CD14-positive monocyte (primary cell): ENCODE measurements around the gene NUMBL. TPM values are rescaled to one million over a fixed set of nuclear protein-coding genes. Genes with fewer than 3 reads are reported as not detected.

Experiments
- DNase-seq, 3 donors: peaks; one replicate each; pipeline ENCODE4 v3.0.0-alpha.2; 2011 to 2022
- H2AFZ ChIP-seq: 2 replicates; pipeline ENCODE4 v1.6.0; 2012; ENCODE audit warnings: mild to moderate bottlenecking, low read depth, low read length, inconsistent platforms; ENCODE audit not compliant: insufficient read depth, poor library complexity, severe bottlenecking
- H3K27ac ChIP-seq, 2 donors: 1 replicate in 1 of 2; 2 replicates in 1 of 2; pipeline ENCODE4 v1.5.1; 2012 to 2013; ENCODE audit warnings: low read length in 2 of 2, control low read depth in 1 of 2, inconsistent platforms in 1 of 2, low read depth in 1 of 2, mild to moderate bottlenecking in 1 of 2
- H3K27me3 ChIP-seq, 2 donors: one replicate each; pipeline versions ENCODE4 v1.6.0 to v1.6.1; 2011 to 2013; ENCODE audit warnings: low read length in 2 of 2; ENCODE audit not compliant: control insufficient read depth in 2 of 2, insufficient read depth in 2 of 2
- H3K36me3 ChIP-seq, 2 donors: replicated peaks in 1 of 2; 1 replicate in 1 of 2; 2 replicates in 1 of 2; pipeline versions ENCODE4 v1.5.1 to v1.6.1; 2012 to 2013; ENCODE audit warnings: low read length in 2 of 2, control low read depth in 1 of 2, inconsistent platforms in 1 of 2, mild to moderate bottlenecking in 1 of 2; ENCODE audit not compliant: insufficient read depth in 2 of 2, control insufficient read depth in 1 of 2
- H3K4me1 ChIP-seq, 2 donors: 1 replicate in 1 of 2; 2 replicates in 1 of 2; pipeline versions ENCODE4 v1.5.1 to v1.6.1; 2012 to 2013; ENCODE audit warnings: low read length in 2 of 2, control low read depth in 1 of 2, inconsistent platforms in 1 of 2, mild to moderate bottlenecking in 1 of 2, moderate library complexity in 1 of 2; ENCODE audit not compliant: insufficient read depth in 2 of 2, control insufficient read depth in 1 of 2
- H3K4me2 ChIP-seq: replicated peaks from 2 replicates; pipeline ENCODE3; 2012; ENCODE audit warnings: low read length, moderate library complexity, mild to moderate bottlenecking; ENCODE audit not compliant: poor library complexity, severe bottlenecking; ENCODE audit errors: extremely low read depth
- H3K4me3 ChIP-seq, 3 experiments: fragments of 200-600 bp in 1 of 3; sonication (generic) in 1 of 3; replicated peaks in 1 of 3; 1 replicate in 2 of 3; 2 replicates in 1 of 3; pipeline ENCODE4 v1.5.1; 2011 to 2013; ENCODE audit warnings: low read length in 3 of 3, mild to moderate bottlenecking in 3 of 3, control low read depth in 2 of 3, low read depth in 2 of 3, inconsistent platforms in 1 of 3, moderate library complexity in 1 of 3
- H3K79me2 ChIP-seq: 2 replicates; pipeline ENCODE4 v1.6.0; 2012; ENCODE audit warnings: mild to moderate bottlenecking, control low read depth, inconsistent platforms, low read length, moderate library complexity; ENCODE audit not compliant: insufficient read depth
- H3K9ac ChIP-seq: 2 replicates; pipeline ENCODE4 v1.6.0; 2017; ENCODE audit warnings: low read length, mild to moderate bottlenecking; ENCODE audit not compliant: insufficient read depth, poor library complexity, severe bottlenecking
- H3K9me3 ChIP-seq, 2 donors: replicated peaks in 1 of 2; 1 replicate in 1 of 2; 2 replicates in 1 of 2; pipeline versions ENCODE4 v1.5.1 to v1.6.1; 2012 to 2013; ENCODE audit warnings: low read length in 2 of 2, control low read depth in 1 of 2; ENCODE audit not compliant: control insufficient read depth in 1 of 2, insufficient read depth in 1 of 2
- H4K20me1 ChIP-seq: 2 replicates; pipeline ENCODE4 v1.6.0; 2012; ENCODE audit warnings: mild to moderate bottlenecking, low read length, control low read depth, moderate library complexity; ENCODE audit not compliant: insufficient read depth
- H3K27ac Mint-ChIP-seq, 7 donors: one replicate each; pipeline ENCODE4 v1.8.0; 2020; ENCODE audit warnings: mild to moderate bottlenecking in 7 of 7, mixed read lengths in 7 of 7, moderate library complexity in 6 of 7, inconsistent platforms in 2 of 7
- H3K27me3 Mint-ChIP-seq, 3 donors: one replicate each; pipeline ENCODE4 v1.8.0; 2021 to 2022; ENCODE audit warnings: low read depth in 3 of 3, mild to moderate bottlenecking in 3 of 3, mixed read lengths in 3 of 3, moderate library complexity in 3 of 3, inconsistent platforms in 1 of 3
- H3K36me3 Mint-ChIP-seq, 2 donors: one replicate each; pipeline ENCODE4 v1.8.0; 2020; ENCODE audit warnings: mixed read lengths in 2 of 2, inconsistent platforms in 1 of 2, mild to moderate bottlenecking in 1 of 2
- H3K4me1 Mint-ChIP-seq: one replicate; pipeline ENCODE4 v1.8.0; 2020; ENCODE audit warnings: mild to moderate bottlenecking, mixed read lengths
- H3K4me3 Mint-ChIP-seq, 2 donors: one replicate each; pipeline ENCODE4 v1.8.0; 2020; ENCODE audit warnings: mild to moderate bottlenecking in 2 of 2, mixed read lengths in 2 of 2, moderate library complexity in 1 of 2
- H3K9me3 Mint-ChIP-seq, 7 donors: one replicate each; pipeline ENCODE4 v1.8.0; 2020 to 2022; ENCODE audit warnings: mixed read lengths in 7 of 7, mild to moderate bottlenecking in 6 of 7, moderate library complexity in 6 of 7, inconsistent platforms in 2 of 7
- CTCF ChIP-seq: fragments of 200-600 bp; IDR thresholded peaks from one replicate; pipeline ENCODE4 v1.8.0; 2022; ENCODE audit warnings: antibody characterized with exemption, mild to moderate bottlenecking
- WGBS: methylation state at CpG from one replicate; pipeline ENCODE4 v1.1.5; 2013; ENCODE audit warnings: missing lambda C conversion rate; ENCODE audit not compliant: insufficient coverage; 5-methylcytosine and 5-hydroxymethylcytosine counted together
- intact Hi-C, 2 donors: fragments of 100-400 bp; cut with micrococcal nuclease; formaldehyde crosslinking; loops; one replicate each; pipeline versions ENCODE4 v1.15.0 to v1.15.1; 2023
- polyA plus RNA-seq, 3 donors: library from polyadenylated mRNA; depleted of rRNA in 1 of 3; unstranded in 2 of 3; stranded (reverse) in 1 of 3; fragments of 300-500 nt in 2 of 3; fragments of >200 nt in 1 of 3; fragmentation: Illumina TruSeq in 2 of 3; gene quantifications; 1 replicate in 2 of 3; 2 replicates in 1 of 3; pipeline ENCODE4 v1.2.3, GENCODE V29; 2012 to 2021

The NUMBL gene
- polyA plus RNA-seq, 3 donors: 0.12 to 7.2 (median 0.45) TPM

GRCh38 chr19:40686882-40687524, 3.4 kb downstream of the NUMBL start:
- Mint-ChIP-seq H3K4me1 (peaks cover 5% of the 10 kb centered on the region), H3K9me3 (peaks cover 0 to 4% (median 0%) of the 10 kb centered on the region in 7 donors), H3K27me3 (peaks cover 0 to 1% (median 0%) of the 10 kb centered on the region in 3 donors), H3K36me3 (peaks cover 16 to 28% of the 10 kb centered on the region in 2 donors), H3K4me3 (no peak overlapping the region), H3K27ac (no peak overlapping the region)
- Histone ChIP-seq H3K9ac (no peak overlapping the region), H3K4me3 (no peak overlapping the region), H3K27me3 (peaks cover 0 to 3% of the 10 kb centered on the region in 2 donors), H3K79me2 (no peaks in the 10 kb centered on the region), H3K4me1 (peaks cover 19 to 24% of the 10 kb centered on the region in 2 donors), H3K4me2 (no peak overlapping the region), H3K36me3 (no peaks in the 10 kb centered on the region), H3K27ac (no peak overlapping the region), H2AFZ (no peak overlapping the region), H3K9me3 (no peaks in the 10 kb centered on the region), H4K20me1 (no peaks in the 10 kb centered on the region)
- intact Hi-C loops: no loop called here
- DNase-seq: no peak
- no peak for TF ChIP-seq CTCF
- 100% methylated on average over 7 of the region's 14 CpGs for WGBS

GRCh38 chr19:40685563-40685962, 4.9 kb downstream of the NUMBL start:
- no peaks in the 10 kb centered on the region for H3K9me3 ChIP-seq
- peak overlapping the region in 3 of 7 donors; percentile 4 to 62 (median 8) for H3K27ac Mint-ChIP-seq
- WGBS: 97% methylated on average over 6 of the region's 6 CpGs
- peaks cover 12 to 16% of the 10 kb centered on the region in 2 donors for H3K4me1 ChIP-seq
- intact Hi-C loops: no loop called here
- H3K27me3 ChIP-seq: peaks cover 0 to 3% of the 10 kb centered on the region in 2 donors
- H3K9ac ChIP-seq: no peak overlapping the region
- H3K4me1 Mint-ChIP-seq: no peaks in the 10 kb centered on the region
- peaks cover 0 to 1% (median 0%) of the 10 kb centered on the region in 3 donors for H3K27me3 Mint-ChIP-seq
- H4K20me1 ChIP-seq: no peaks in the 10 kb centered on the region
- H3K79me2 ChIP-seq: no peaks in the 10 kb centered on the region
- H3K36me3 ChIP-seq: no peaks in the 10 kb centered on the region
- no peak for TF ChIP-seq CTCF
- no peak overlapping the region for H2AFZ ChIP-seq
- no peak overlapping the region for H3K4me3 Mint-ChIP-seq
- no peak overlapping the region for H3K27ac ChIP-seq
- H3K4me2 ChIP-seq: no peak overlapping the region
- H3K4me3 ChIP-seq: no peak overlapping the region
- DNase-seq: no peak
- peaks cover 0 to 4% (median 0%) of the 10 kb centered on the region in 7 donors for H3K9me3 Mint-ChIP-seq
- peaks cover 21 to 29% of the 10 kb centered on the region in 2 donors for H3K36me3 Mint-ChIP-seq
